MM.1S (cell line): ENCODE data around the gene LRPPRC.

ENCODE experiments used
- CTCF ChIP-seq: fragments of 300-600 bp; sonication (generic); IDR thresholded peaks from 2 replicates; pipeline ENCODE4 v1.5.1; 2016; ENCODE audit warnings: antibody characterized with exemption, low read length, mixed read lengths
- EZH2 ChIP-seq: fragments of 300-600 bp; sonication (generic); optimal IDR thresholded peaks from 2 replicates; pipeline ENCODE3; 2017; ENCODE audit warnings: low read depth, mild to moderate bottlenecking, antibody characterized with exemption, low read length, mixed read lengths

GRCh38 chr2:43846140-43846793, 149.5 kb downstream of the LRPPRC start:
- TF ChIP-seq CTCF = no peak
- no peak for TF ChIP-seq EZH2
